Mammary epithelial cell (primary cell): Measurements from ENCODE around the gene ZNF883.

Source experiments
- EZH2 ChIP-seq: IDR thresholded peaks from 2 replicates; pipeline ENCODE4 v1.6.1; 2012; ENCODE audit warnings: low read length, inconsistent platforms, borderline replicate concordance
- TF ChIP-seq, protein P1 (sequence below), 2 donors: IDR thresholded peaks in 1 of 2; conservative IDR thresholded peaks in 1 of 2; 2 replicates each; pipeline ENCODE4 v1.5.1; 2011 to 2012; ENCODE audit warnings: inconsistent platforms in 2 of 2, low read length in 2 of 2, mild to moderate bottlenecking in 2 of 2, control low read depth in 1 of 2, low read depth in 1 of 2; ENCODE audit not compliant: insufficient read depth in 1 of 2; ENCODE audit errors: extremely low read depth in 1 of 2

DNA sequence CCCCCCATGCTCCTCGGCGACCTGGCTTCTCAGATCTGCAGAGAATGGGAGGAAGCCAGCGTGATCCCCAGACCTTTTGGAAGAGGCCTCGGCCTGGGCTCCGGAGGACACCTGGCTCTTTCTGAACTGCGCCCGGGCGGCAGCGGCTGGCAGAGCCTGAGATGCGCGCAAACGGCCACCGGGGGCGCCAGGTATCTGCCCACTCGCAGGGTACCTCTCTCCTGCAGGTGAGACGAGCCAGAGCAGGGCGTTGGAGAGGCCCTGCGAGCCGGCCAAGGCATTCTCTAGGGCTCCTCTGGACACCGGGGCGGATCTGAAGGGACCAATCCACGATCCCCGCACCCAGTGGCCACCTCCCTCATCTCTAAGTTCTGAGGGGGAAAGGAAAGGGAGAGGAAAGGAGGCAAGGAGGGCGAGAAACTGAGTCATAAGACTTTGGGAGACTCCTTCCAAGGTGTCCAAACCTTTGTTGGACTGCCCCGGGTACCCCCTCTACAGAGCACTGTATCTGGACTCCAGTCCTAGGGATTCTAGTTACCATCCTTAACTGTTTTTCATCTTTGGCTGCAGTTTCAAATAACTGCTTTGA, 66.3 kb downstream of the ZNF883 start:
- TF ChIP-seq, protein P1, sequence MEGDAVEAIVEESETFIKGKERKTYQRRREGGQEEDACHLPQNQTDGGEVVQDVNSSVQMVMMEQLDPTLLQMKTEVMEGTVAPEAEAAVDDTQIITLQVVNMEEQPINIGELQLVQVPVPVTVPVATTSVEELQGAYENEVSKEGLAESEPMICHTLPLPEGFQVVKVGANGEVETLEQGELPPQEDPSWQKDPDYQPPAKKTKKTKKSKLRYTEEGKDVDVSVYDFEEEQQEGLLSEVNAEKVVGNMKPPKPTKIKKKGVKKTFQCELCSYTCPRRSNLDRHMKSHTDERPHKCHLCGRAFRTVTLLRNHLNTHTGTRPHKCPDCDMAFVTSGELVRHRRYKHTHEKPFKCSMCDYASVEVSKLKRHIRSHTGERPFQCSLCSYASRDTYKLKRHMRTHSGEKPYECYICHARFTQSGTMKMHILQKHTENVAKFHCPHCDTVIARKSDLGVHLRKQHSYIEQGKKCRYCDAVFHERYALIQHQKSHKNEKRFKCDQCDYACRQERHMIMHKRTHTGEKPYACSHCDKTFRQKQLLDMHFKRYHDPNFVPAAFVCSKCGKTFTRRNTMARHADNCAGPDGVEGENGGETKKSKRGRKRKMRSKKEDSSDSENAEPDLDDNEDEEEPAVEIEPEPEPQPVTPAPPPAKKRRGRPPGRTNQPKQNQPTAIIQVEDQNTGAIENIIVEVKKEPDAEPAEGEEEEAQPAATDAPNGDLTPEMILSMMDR (conservative IDR thresholded peaks at IDR 0.05 in 1 of 2, IDR thresholded peaks at IDR 0.05 in 1 of 2; ENCODE audit: extremely low read depth in 1 of 2, insufficient read depth in 1 of 2, low read depth in 1 of 2, low read length in 2 of 2): no peak
- TF ChIP-seq EZH2: no peak
